ENCODE measurements around the gene IFNA4.
"Not testable (repeated sequence)": the region's sequence is repeated elsewhere in the genome, so short reads cannot be mapped to it uniquely, and the experiment has no call there.

DNA sequence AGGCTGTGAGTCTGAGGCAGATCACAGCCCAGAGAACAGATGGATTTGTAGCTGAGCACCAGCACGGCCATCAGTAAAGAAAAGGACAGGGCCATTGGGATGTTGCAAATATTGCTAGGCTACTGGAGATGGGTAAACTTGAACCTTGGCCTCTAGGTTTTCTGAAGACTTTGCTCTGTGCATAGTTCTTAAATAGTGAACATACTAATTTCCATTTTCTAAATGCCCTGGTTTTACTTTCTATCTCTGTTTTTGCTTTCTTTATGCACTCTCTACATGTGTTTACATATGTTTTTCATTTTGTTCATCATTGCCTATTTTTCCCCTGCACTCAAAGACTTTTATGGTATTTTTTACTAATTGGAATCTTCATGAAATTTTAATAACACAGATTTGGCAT is 29.8 kb upstream of the IFNA4 start, which contains the start of gene IFNA16:
- not testable (repeated sequence) for TF ChIP-seq CTCF (IDR thresholded peaks at IDR 0.05); EZH2 (IDR thresholded peaks at IDR 0.05; ENCODE audit: borderline replicate concordance, insufficient read depth, low read depth, low read length, poor library complexity, severe bottlenecking)
